Prostate gland (tissue), 2 donors: Measurements from ENCODE around the gene GGACT. TPM values are rescaled to one million over a fixed set of nuclear protein-coding genes. Genes with fewer than 3 reads are reported as not detected.

Source experiments
- DNase-seq: peaks from one replicate; pipeline ENCODE4 v3.0.0-alpha.2; 2019; ENCODE audit warnings: low spot score
- H3K27ac ChIP-seq, 2 donors: fragments of 200-600 bp; sonication (generic); 2 replicates each; pipeline ENCODE4 v1.5.1; 2017 to 2019
- H3K27me3 ChIP-seq: fragments of 200-600 bp; sonication (generic); replicated peaks from 2 replicates; pipeline ENCODE4 v1.5.1; 2019; ENCODE audit not compliant: insufficient read depth
- H3K36me3 ChIP-seq, 2 donors: fragments of 200-600 bp; sonication (generic); 1 replicate in 1 of 2; 2 replicates in 1 of 2; pipeline versions ENCODE4 v1.5.1 to v1.8.1; 2017 to 2019
- H3K4me1 ChIP-seq: fragments of 200-600 bp; sonication (generic); replicated peaks from 2 replicates; pipeline ENCODE4 v1.5.1; 2019
- H3K4me3 ChIP-seq, 2 donors: fragments of 200-600 bp; sonication (generic); 2 replicates each; pipeline ENCODE4 v1.5.1; 2017 to 2019
- H3K9me3 ChIP-seq: fragments of 200-600 bp; sonication (generic); 2 replicates; pipeline ENCODE4 v1.5.1; 2017
- CTCF ChIP-seq, 4 experiments: fragments of 200-600 bp in 2 of 4; fragments of 450-650 bp in 2 of 4; sonication (generic) in 2 of 4; IDR thresholded peaks; 1 replicate in 3 of 4; 2 replicates in 1 of 4; pipeline ENCODE4 v1.5.1; 2016 to 2019; ENCODE audit warnings: antibody characterized with exemption in 4 of 4, mild to moderate bottlenecking in 2 of 4, moderate library complexity in 2 of 4
- POLR2A ChIP-seq: fragments of 450-650 bp; IDR thresholded peaks from one replicate; pipeline ENCODE4 v1.6.1; 2016; ENCODE audit warnings: antibody characterized with exemption, mild to moderate bottlenecking
- POLR2AphosphoS5 ChIP-seq: sonication (generic); formaldehyde crosslinking; IDR thresholded peaks from one replicate; pipeline ENCODE4 v1.6.1; 2017; ENCODE audit warnings: antibody characterized with exemption
- WGBS: methylation state at CpG from one replicate; pipeline ENCODE4 v1.1.5; 2018; 5-methylcytosine and 5-hydroxymethylcytosine counted together
- intact Hi-C: fragments of 100-400 bp; cut with DNase I; formaldehyde crosslinking; loops from one replicate; pipeline ENCODE4 v1.14.2; 2022
- total RNA-seq, 2 donors: library from RNA; depleted of rRNA; stranded (reverse); fragments of >200 nt; gene quantifications; one replicate each; pipeline ENCODE4 v1.1.0, GENCODE V29; 2016

The GGACT gene
- total RNA-seq, 2 donors from 2014 or later = 4.8 to 15.1 TPM

- WGBS = 98% methylated on average over 1 of the region's 1 CpG
- H3K4me1 ChIP-seq = no peaks in the 10 kb centered on the region
- no peaks in the 10 kb centered on the region for H3K9me3 ChIP-seq
- no peak overlapping the region for H3K4me3 ChIP-seq
- TF ChIP-seq POLR2A = no peak
- no peak for TF ChIP-seq POLR2AphosphoS5
- TF ChIP-seq CTCF (IDR thresholded peaks at IDR 0.05) = no peak
- H3K27me3 ChIP-seq = no peaks in the 10 kb centered on the region
- DNase-seq = no peak
- H3K27ac ChIP-seq = no peak overlapping the region
- intact Hi-C loops = no loop called here
- H3K36me3 ChIP-seq = no peaks in the 10 kb centered on the region
Observed at GRCh38 chr13:100495455-100495854, 93.1 kb downstream of the GGACT start.

GRCh38 chr13:100493418-100493817, 95.2 kb downstream of the GGACT start:
- no peak for TF ChIP-seq POLR2A
- TF ChIP-seq POLR2AphosphoS5 = no peak
- no peak for TF ChIP-seq CTCF (IDR thresholded peaks at IDR 0.05)
- no peaks in the 10 kb centered on the region for H3K4me1 ChIP-seq
- intact Hi-C loops = no loop called here
- no peaks in the 10 kb centered on the region for H3K36me3 ChIP-seq
- H3K9me3 ChIP-seq = no peaks in the 10 kb centered on the region
- WGBS = 97% methylated on average over 7 of the region's 7 CpGs
- no peak overlapping the region for H3K4me3 ChIP-seq
- H3K27me3 ChIP-seq = no peaks in the 10 kb centered on the region
- no peak overlapping the region for H3K27ac ChIP-seq
- DNase-seq = no peak

GRCh38 chr13:100491164-100491842, 97.3 kb downstream of the GGACT start:
- intact Hi-C loops = no loop called here
- DNase-seq = no peak
- H3K9me3 ChIP-seq = no peaks in the 10 kb centered on the region
- TF ChIP-seq POLR2A (no peak), POLR2AphosphoS5 (no peak), CTCF (IDR thresholded peaks at IDR 0.05) (no peak)
- H3K4me3 ChIP-seq = no peak overlapping the region
- H3K36me3 ChIP-seq = no peaks in the 10 kb centered on the region
- H3K27me3 ChIP-seq = no peaks in the 10 kb centered on the region
- 78% methylated on average over 8 of the region's 8 CpGs for WGBS
- no peaks in the 10 kb centered on the region for H3K4me1 ChIP-seq
- no peak overlapping the region for H3K27ac ChIP-seq

- WGBS = 46% methylated on average over 4 of the region's 4 CpGs
- TF ChIP-seq POLR2AphosphoS5 (no peak), CTCF (IDR thresholded peaks at IDR 0.05) (no peak), POLR2A (no peak)
- Histone ChIP-seq H3K9me3 (no peaks in the 10 kb centered on the region), H3K4me3 (no peak overlapping the region), H3K27me3 (no peaks in the 10 kb centered on the region), H3K4me1 (no peaks in the 10 kb centered on the region), H3K36me3 (no peaks in the 10 kb centered on the region), H3K27ac (no peak overlapping the region)
- no peak for DNase-seq
- intact Hi-C loops = no loop called here
Observed at GRCh38 chr13:100490692-100491091, 97.9 kb downstream of the GGACT start.

- no peaks in the 10 kb centered on the region for H3K27me3 ChIP-seq
- no peaks in the 10 kb centered on the region for H3K36me3 ChIP-seq
- no peak for TF ChIP-seq POLR2A
- TF ChIP-seq POLR2AphosphoS5 = no peak
- no peak for TF ChIP-seq CTCF (IDR thresholded peaks at IDR 0.05)
- DNase-seq = no peak
- H3K27ac ChIP-seq = no peak overlapping the region
- no peak overlapping the region for H3K4me3 ChIP-seq
- H3K4me1 ChIP-seq = no peaks in the 10 kb centered on the region
- intact Hi-C loops = no loop called here
- H3K9me3 ChIP-seq = no peaks in the 10 kb centered on the region
- WGBS = 92% methylated on average over 2 of the region's 2 CpGs
Observed at GRCh38 chr13:100485265-100485664, 103.3 kb downstream of the GGACT start.
